ENCODE results near the gene BCL2L11.

The BCL2L11 gene

DNA sequence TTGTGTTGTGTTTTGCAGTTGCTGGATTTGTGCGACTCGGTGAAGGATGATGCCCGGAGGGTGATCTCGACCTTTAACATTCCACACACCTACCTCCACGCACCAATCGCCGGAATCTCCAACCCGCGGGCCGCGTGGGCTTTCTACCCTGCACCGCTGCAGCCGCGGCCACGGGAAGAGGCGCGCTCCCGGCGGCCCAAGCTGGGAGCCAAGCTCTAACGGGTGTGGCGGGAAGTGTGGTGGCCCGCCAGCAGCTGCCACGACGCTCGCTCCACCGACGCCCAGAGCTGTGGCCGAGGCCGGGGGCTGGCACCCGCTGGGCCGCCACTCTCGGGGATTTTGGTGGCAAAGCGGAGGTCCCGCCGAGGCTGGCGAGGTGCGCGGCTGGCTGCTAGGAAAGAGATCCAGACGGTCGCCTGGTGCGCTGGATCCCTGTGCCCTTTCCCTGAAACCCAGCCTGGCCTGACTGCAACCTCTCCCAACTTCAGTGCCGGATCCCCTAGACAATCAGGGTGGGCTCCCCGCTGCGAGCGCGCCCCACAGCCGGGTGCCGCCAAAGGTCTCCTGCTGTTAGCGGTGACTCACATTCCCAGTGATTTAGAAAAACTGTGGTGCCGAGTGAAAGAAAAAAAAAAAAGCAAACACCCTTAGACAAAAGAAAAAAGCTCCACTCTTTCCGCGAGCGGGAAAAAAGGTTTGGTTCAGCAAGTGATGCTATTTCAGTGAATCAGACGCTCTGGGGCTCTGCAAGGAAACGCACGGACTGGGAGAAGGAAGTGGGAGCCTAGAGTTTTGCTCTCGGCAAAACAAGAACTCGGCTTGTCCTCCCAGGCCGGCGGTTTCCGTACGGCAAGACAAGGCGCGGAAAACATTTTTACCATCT, 2.9 kb upstream of the BCL2L11 start:
- in situ Hi-C loops (cut with HindIII; ENCODE audit: low sequenced_read_pairs), result no loop called here

DNA sequence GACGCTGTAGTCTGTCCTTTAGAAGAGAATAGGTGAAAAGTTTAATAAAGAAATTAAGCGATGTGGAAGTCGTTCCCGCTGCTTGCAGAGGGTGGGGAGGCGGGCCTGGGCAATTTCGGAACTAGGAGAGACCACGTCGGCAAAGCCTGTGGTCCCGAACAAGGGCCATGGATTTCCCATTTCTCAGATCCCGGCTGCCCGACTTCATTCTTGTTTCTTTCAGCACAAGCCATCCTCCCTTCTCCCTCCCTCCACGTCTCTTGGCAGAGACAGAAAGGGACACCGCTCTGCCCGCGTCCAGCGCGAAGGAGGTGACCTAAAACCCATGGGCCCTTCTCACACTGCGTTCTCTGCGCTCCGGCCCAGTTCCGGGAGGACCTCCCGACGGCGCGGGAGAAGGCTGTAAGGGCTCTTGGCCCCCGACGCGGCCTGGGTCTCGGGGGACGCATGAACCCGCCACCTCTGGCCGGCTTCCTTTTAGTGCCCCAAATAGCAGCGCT, 2.2 kb upstream of the BCL2L11 start:
- in situ Hi-C loops (cut with HindIII; ENCODE audit: low sequenced_read_pairs), result no loop called here

DNA sequence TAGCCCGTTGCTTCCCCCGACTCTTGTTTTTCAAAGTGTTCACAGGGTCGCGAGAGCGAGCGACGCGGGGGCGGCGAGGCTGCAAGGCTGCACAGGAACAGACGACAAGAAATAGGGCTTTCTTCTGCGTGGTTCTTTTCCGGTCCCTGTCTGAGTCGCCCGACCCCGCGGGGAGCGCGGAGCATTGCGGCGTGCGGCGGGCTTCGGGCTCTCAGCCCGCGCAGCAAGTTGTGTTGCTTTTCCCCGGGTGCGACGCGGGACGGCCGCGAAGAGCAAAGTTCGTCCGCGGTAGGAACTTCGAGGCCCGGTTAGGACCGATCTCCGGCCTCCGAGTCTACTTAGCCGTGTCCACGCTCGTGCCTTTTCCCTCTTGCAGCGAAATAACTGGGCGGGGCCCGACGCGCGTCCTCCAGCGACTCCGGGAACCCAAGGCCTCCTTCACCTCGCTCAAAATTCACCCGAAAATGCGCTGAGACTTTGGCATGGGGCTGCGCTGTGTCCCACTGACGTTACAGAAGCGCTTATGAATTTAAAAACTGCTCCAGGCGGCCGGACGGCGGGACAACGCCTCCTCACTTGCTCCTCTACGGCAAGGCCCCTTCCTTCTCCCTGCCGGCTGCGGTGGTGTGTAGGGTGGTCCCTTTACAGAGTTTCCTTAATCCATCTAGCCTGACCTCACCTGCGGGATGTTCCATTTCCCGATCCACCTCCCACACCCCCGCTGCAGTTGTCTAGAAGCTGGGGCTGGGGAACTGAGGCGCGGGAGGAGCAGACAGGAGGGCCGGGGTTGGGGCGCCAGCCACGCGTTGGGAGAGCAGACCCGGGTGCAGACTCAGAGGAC, 1.5 kb upstream of the BCL2L11 start:
- in situ Hi-C loops (cut with HindIII; ENCODE audit: low sequenced_read_pairs), result no loop called here

DNA sequence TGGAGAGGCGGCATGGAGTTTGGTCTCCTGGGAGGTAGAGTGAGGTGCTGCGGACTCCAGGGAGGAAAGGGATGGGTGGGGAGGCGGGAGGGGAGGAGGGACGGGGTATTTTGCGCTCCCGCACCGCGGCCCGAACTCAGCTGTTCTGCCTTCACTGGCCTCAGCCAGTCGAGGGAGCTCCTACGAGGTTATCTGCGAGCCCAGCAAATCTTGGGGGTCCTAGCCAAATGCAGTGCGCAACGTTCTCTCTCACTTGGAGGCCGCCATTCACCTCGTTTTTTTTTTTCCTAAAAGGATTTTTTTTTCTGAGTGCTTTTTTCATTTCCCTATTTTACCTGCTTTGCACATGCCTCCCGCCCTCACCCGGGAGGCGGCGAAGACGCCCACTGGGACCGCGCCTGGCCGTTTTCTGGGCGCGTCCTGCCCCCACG, 877 bp upstream of the BCL2L11 start:
- in situ Hi-C loops (cut with HindIII; ENCODE audit: low sequenced_read_pairs), result no loop called here

DNA sequence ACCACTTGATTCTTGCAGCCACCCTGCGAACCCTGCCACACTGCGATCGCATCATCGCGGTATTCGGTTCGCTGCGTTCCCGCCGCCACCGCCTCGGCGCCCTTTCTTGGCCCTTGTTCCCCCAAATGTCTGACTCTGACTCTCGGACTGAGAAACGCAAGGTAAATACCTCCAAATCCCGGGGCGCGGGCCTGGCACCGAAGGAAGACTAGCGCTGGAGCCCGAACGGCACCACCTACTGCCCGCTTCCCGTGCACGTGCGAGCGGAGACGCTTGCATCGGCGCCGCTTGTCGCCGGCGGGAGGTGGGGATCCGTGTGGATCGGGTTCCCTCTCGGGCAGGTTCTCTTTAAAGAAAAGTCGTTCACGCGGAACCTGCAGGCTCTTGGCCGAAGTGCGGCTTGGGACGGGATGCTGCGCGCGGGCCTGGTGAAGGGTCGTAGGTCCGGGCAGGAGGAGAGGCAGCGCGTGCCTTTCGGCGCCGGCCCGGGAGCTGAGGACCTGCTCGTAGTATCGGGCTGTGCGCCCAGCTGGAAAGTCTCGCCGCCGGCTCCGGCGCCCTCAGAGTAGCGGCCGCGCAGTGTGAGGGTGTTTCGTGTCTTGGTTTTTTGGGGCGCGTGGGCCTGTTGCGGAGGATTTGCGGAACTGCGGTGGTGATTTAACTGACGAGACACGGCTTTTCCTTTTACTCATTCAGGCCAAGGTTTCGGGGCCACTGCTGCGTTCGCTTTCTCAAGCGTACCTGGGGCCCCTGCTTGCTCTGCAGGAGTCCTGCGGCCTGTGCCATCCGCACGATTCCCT, 514 bp downstream of the BCL2L11 start:
- in situ Hi-C loops (cut with HindIII; ENCODE audit: low sequenced_read_pairs), result no loop called here

DNA sequence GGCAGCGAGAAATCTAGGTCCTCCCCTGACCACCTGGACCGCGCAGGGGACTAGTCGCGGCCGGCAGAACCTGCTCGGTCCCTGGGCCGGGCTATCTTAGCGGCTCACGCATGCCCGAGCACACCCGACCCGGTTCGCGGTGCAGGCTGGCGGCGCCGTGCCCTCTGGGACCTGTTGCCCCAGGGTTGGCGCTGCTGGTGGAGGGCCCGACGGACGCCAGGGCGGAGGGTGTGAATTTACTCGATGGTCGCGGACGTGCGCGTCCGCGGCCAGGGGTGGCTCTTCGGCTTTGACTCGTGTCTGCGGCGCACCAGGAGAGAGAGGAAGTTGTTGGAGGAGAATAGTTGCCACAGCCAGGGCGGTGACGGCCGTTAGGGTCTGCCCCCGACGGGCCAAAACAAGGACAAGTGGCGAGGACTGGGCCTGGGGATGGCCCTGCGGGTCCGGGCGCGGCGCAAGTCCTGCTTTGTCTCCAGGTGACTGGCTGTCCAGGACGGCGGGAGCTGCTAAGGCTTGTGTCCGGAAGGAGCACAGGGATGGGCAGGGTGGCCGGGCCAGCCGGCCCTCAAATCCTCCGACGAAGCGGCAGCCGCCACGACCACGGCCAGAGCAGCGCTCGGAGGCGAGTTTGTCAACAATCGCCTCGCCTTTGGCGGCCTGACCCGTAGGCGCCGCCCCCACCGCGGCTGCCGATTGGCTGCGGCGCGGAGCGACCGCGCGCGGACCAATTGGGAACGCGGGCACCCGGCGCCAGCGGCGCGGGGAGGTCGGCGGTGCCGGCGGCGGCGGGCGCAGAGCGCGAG, 1.3 kb downstream of the BCL2L11 start:
- in situ Hi-C loops (cut with HindIII; ENCODE audit: low sequenced_read_pairs), result no loop called here

DNA sequence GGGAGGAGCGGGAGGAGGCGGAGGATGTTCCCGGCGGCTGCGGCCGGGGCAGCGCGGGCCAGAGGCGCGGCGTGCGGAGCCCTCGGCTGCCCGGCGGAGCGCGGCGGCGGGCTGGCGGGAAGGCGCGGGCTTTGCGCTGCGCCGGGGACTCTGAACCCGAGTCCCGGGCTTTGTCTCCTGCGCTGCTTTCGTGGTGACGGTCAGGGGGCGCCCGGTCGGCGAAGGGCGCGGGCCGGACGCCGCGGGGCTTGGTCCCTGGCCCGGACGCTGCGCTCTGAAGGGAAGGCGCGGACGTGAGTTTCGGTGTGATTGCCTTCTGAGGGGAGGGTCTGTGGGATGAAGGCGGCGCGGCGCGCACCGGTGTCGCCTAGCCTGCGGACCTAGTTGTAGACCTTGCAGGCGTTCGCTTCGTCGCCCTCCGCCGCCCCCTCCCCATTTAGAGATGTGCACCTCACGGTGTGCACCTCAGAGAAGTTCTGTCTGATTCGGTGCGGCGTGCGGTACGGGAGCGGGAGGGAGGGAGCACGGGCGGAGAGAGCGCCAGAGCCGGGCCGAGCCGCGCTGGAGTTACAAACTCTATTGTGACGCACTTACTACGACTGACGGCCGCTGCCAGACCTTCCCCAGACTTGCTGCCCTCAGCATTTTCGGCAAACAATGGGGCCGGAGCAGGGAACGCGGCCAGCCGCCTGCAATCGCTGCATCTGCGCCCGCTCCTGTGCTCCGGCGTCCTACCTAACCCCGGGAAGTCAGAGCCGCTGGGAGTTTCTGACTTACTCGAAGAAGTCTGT, 2.1 kb downstream of the BCL2L11 start:
- in situ Hi-C loops (cut with HindIII; ENCODE audit: low sequenced_read_pairs), result no loop called here

DNA sequence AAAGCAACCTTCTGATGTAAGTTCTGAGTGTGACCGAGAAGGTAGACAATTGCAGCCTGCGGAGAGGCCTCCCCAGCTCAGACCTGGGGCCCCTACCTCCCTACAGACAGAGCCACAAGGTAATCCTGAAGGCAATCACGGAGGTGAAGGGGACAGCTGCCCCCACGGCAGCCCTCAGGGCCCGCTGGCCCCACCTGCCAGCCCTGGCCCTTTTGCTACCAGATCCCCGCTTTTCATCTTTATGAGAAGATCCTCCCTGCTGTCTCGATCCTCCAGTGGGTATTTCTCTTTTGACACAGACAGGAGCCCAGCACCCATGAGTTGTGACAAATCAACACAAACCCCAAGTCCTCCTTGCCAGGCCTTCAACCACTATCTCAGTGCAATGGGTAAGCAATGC, 3.0 kb downstream of the BCL2L11 start:
- in situ Hi-C loops (cut with HindIII; ENCODE audit: low sequenced_read_pairs), result no loop called here

DNA sequence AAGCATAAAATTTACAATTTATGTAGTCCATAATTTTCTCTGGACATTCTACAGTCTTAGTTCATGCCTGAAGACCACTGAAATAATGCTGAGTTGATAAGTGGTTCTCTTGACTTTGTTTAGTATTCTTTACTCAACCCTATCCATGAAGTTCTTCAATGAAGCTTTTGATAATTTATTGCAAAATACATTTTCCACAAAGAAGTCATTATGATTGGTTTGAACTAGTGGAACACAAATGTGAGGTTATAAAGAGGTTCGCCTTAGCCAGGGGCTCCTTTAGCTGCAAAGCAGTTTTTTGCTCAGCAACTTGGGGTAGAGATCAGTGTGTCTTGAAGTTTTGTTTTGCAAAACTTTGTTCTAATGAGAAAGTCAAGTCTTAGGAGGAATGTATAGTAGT, 5.9 kb downstream of the BCL2L11 start:
- in situ Hi-C loops (cut with HindIII; ENCODE audit: low sequenced_read_pairs), result no loop called here

DNA sequence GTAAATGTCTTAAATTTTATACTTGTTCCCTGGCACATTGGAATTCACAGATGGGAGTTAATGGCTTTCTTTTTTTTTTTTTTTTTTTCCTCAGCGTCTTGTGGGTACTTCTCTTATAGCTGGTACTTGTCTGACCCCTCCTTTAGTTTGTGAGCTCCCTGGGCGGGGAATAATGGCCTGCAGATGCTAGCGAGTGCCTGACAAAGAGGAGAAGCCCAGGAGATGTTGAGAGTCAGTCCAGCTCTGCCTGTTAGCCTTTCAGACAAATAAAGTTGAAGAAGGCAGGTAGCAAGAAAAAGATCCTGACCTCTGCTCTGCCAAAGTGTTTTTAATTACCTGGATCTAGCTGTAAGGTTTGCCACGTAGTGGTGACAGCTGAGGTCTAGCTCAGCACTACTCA, 6.6 kb downstream of the BCL2L11 start:
- in situ Hi-C loops (cut with HindIII; ENCODE audit: low sequenced_read_pairs), result no loop called here

DNA sequence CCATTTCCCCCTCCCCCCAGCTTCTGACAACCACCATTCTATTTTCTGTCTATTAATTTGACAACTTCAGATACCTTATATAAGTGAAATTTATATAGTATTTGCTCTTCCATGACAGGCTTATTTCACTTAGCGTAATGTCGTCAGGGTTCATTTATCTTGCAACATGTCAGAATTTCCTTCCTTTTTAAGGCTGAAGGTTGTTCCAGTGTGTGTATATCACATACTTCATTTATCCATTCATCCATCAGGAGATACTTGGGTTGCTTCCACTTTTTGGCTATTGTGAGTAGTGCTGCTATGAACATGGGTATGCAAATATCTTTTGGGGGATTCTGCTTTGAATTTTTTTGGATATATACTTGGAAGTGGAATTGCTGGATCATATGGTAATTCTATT, 7.4 kb downstream of the BCL2L11 start:
- in situ Hi-C loops (cut with HindIII; ENCODE audit: low sequenced_read_pairs), result no loop called here

DNA sequence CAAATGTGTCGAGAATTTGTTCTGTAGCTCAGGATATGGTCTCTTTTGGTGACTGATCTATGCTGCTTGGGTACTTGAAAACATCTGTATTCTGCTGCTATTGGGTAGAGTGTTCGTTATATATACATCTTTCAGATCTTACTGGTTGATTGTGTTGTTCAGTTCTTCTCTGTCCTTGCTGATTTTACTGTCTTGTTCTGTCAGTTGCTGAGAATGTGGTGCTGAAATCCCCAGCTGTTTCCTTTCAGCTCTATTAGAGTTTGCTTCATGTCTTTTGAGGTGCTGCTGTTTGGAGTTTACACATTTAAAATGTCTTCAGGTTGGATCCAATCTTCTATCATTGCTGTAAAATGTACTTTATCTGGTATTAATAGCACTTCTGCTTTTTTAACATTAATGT, 12.9 kb downstream of the BCL2L11 start:
- in situ Hi-C loops (cut with HindIII; ENCODE audit: low sequenced_read_pairs), result no loop called here

DNA sequence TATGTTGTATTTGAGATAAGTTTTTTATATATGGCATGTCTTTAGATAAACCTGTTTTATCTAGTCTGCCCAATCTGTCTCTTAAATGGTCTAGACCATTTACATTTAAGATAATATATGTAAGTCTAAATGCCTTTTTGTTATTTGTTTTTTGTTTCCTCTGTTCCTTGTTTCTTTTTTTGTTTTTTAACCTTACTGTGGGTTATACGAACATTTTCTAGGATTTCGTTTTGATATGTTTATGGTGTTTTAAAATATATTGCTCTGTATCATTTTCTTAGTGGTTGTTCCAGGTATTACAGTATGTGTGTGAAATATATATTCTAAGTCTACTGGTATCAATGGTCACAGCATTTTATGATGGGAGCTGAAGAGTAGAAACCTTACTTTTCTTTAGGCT, 13.3 kb downstream of the BCL2L11 start:
- in situ Hi-C loops (cut with HindIII; ENCODE audit: low sequenced_read_pairs), result no loop called here

DNA sequence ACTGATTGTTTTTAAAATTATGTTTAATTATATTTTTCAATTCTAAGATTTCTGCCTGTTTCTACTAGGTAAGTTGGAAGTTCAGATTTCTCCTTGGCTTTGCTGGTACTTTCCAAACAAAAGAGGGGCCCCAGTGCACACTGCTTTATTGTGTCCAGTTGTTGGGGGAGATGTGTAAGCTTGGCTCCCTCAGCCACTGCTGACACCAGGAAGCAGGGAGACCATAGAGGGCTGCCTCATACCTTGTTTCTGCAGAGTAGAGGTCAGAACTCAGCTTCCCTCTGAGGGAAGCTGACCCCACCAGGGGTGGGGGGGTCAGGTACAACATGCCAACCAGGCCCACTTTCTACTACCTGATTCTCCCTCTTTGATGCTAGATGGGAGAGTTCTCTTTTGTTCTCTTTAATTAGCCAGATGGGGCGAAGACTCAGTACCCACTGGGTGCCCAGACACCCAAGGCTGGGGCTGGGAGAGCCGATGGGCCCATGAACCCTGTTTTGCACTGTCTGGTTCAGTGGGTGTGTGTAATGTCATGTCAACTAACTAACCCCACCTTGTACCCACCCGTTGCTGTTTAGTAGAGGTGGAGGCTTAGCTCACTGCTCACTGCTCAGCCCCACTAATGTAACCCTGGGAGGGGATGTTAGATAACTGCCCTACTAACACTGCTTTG, 14.7 kb downstream of the BCL2L11 start:
- in situ Hi-C loops (cut with HindIII; ENCODE audit: low sequenced_read_pairs), result no loop called here

DNA sequence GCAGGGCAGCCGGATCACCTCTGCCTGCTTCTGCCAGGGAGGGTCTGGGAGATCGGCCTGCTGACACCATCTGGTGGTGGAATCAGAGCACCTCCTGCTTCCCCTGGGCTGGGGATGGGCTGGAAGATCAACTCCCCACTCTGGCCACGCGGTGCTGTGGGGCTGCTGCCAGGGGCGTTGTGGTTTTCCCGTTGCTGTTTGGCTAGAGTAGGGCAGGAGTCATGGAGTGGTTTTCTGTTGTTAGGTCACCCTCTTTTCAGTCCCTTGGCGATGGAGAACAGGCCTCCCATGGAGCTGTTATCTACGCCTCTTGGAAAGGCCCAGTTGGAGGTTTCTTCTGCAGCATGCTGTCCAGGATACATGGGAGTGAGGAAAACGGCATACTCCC, 15.2 kb downstream of the BCL2L11 start:
- in situ Hi-C loops (cut with HindIII; ENCODE audit: low sequenced_read_pairs), result no loop called here

DNA sequence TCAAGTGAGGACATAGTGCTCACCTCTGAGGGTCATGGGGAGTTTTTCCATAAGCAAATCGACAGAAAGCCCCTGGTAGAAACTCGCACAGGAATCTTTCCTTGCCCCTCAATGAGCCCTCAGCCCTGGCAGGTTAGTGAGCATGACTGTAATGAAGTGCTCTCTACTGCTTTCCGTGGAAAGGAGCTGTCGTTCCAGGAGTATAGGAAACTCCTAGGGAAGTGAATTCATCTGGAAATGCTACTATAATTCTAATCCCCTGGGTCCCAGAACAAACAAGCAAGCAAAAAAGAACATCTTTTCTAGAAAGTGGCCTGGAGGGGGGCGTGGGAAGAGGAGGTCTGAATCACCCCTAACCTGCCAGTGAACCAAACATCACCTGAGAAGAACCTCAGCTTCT, 18.1 kb downstream of the BCL2L11 start:
- in situ Hi-C loops (cut with HindIII; ENCODE audit: low sequenced_read_pairs), result no loop called here

DNA sequence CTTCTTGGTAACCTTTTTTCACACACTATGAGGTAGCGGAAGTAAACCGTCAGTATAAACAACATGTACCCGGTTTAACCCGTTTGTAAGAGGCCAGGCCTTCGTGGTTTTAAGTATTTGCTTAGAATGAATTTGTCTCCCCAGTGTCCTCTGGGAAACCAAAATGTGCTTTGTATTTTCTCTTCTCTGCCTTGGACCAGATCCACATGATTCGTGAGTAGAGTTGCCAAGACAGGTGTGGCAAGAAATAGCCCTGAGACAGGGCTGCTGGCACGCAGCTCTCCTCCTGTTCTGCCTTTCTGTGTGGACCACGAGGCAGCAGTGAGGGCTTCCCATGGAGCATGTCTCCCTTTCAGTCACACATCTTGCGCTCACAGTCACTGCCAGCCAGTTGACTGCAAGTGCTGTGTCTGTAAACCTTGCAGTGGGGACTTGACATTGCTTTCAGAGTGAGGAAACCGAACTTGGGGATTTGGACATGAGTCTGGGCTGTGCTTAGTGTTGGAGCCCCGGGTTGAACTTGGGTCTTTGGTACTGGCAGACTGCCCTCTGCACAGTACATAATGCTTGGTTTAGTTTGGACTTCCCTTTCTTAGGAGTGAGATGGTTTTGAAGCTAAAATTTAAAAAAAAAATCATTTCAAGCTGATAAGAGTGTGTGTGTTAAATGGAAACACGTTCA, 19.1 kb downstream of the BCL2L11 start:
- in situ Hi-C loops (cut with HindIII; ENCODE audit: low sequenced_read_pairs), result no loop called here

DNA sequence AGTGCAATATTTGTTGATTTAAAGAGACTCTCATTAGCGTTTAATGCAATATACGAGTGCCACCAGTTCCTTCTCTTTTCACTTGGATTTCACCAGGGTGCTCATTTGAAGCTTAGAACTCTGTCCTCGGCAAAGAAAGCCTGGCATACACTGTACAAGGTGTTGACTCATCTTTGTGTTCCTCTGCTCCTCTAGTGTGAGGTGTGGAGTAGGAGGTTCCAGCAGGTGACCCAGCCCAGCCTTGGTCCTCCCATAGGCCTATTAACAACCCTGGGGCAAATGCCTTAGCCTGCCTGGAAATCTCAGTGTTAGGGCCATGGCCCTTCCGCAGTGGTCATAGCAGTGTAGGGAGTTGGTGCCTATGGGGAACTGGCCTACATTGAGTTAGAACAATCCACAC, 20.1 kb downstream of the BCL2L11 start:
- in situ Hi-C loops (cut with HindIII; ENCODE audit: low sequenced_read_pairs), result no loop called here
